Cardiac fibroblast (primary cell): Measurements from ENCODE around the gene LHPP.

Source experiments
- DNase-seq, 2 donors: peaks; one replicate each; pipeline versions ENCODE4 v3.0.0 to v3.0.0-alpha.2; 2010; ENCODE audit warnings: low read depth in 2 of 2
- H3K4me3 ChIP-seq, 2 donors: replicated peaks in 1 of 2; 1 replicate in 1 of 2; 2 replicates in 1 of 2; pipeline ENCODE4 v1.5.1; 2011; ENCODE audit warnings: low read depth in 2 of 2, low read length in 2 of 2, mild to moderate bottlenecking in 2 of 2, moderate library complexity in 1 of 2
- TF ChIP-seq, protein P1 (sequence below): IDR thresholded peaks from one replicate; pipeline ENCODE4 v1.5.1; 2011; ENCODE audit warnings: low read depth, mild to moderate bottlenecking, low read length, inconsistent platforms

The LHPP gene

DNA sequence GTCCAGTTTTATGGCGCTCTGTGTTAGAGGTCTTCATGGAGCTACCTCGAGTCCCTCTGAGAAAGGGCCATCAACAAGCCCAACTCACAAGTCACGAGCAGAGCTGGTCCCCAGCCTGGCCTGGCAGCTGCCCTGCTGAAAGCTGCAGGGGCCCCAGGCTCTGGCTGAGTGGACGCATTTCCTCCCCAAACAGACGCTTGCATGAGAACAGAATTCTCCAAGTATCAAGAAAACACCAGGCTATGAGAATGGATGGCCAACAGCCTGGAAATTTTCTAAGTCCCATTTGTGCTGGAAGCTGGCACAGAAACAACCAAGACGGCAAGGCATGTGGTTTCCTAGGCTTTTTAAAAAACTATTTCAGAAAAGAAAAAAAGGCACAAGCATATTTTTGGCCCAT is 167.8 kb downstream of the LHPP start:
- no peak for DNase-seq
- TF ChIP-seq, protein P1, sequence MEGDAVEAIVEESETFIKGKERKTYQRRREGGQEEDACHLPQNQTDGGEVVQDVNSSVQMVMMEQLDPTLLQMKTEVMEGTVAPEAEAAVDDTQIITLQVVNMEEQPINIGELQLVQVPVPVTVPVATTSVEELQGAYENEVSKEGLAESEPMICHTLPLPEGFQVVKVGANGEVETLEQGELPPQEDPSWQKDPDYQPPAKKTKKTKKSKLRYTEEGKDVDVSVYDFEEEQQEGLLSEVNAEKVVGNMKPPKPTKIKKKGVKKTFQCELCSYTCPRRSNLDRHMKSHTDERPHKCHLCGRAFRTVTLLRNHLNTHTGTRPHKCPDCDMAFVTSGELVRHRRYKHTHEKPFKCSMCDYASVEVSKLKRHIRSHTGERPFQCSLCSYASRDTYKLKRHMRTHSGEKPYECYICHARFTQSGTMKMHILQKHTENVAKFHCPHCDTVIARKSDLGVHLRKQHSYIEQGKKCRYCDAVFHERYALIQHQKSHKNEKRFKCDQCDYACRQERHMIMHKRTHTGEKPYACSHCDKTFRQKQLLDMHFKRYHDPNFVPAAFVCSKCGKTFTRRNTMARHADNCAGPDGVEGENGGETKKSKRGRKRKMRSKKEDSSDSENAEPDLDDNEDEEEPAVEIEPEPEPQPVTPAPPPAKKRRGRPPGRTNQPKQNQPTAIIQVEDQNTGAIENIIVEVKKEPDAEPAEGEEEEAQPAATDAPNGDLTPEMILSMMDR, result no peak
- H3K4me3 ChIP-seq, result no peak overlapping the region

DNA sequence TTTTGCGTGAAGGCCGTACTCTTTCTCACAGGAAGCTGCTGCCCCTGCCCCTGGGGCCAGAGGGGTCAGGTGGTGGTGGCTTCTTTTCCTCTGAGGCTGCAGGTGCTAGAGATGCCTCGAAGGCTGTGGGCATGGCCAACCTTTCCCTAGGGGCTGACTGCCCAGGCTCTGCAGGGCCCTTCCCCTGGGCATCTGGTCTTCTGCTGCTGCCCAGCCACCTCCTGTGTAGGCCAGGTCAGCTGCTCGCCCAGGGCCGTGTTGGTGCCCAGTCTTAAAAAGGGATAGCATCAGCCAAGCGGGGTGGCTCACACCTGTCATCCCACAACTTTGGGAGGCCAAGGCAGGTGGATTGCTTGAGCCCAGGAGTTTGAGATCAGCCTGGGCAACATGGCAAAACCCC is 168.2 kb downstream of the LHPP start:
- no peak for DNase-seq
- no peak overlapping the region for H3K4me3 ChIP-seq
- TF ChIP-seq, protein P1, result no peak

DNA sequence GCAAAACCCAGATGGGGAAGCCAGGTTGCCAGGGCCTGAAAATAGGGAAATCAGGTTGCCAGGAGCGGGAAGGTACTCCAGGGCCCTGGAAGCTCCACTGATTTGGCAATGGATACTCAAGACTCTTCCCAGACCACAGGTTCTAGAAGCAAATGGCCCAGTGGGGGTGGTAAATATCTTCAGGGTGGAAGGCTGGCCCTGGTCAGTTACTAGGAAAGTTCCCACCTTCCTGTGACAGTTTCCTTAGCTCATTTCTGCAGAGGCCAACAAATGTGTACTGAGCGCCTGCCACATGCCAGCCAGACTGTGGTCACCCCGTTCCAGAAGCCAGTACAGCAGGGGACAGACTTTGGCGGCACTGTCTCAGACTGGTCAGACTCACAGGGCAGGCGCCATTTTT is 168.9 kb downstream of the LHPP start:
- TF ChIP-seq, protein P1, result no peak
- H3K4me3 ChIP-seq, result no peak overlapping the region
- DNase-seq, result no peak

DNA sequence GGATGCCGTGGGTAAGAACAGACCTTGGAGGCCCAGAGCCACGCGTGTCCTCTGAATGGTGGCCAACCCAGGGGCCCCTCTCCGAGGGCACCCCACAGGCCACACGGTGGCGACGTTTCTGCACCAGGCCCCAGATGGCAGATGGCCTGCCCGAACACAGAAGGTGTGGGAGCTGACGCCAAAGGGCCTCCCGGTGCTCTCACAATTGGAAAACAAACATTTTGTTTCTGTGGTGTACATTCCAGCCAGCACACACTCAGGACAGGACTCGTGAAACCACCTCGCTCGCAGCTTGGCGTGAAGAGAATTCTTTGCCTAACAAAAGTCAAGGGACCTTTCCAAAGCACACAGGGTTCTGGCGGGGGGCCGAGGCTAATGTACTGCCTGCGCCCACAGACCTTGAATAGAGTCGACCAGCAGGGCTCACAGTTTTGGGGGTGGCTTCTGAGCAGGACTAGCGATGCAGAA is 170.5 kb downstream of the LHPP start:
- TF ChIP-seq, protein P1, result peak; percentile 37
- H3K4me3 ChIP-seq, result no peak overlapping the region
- peak in 1 of 2 donors; percentile 31 for DNase-seq

DNA sequence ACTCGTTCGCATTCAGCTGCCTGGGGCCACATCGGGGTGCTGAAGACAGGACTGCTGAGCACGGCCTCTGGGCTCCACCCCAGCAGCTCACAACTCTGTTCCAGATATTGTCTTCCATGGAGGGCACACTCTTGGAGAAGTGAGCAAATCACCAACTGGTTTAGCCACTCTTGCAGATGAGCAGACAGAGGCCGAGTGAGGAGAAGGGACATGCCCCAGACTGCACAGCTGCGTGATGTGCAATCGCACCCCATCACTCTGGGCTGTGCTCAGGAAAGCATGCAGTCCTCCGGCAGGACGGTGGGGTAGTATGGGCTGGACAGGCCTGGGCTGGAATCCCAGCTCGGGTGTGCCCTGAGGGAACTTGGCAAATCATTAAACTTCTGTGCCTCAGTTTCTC is 170.9 kb downstream of the LHPP start:
- TF ChIP-seq, protein P1, result no peak
- no peak overlapping the region for H3K4me3 ChIP-seq
- no peak for DNase-seq

DNA sequence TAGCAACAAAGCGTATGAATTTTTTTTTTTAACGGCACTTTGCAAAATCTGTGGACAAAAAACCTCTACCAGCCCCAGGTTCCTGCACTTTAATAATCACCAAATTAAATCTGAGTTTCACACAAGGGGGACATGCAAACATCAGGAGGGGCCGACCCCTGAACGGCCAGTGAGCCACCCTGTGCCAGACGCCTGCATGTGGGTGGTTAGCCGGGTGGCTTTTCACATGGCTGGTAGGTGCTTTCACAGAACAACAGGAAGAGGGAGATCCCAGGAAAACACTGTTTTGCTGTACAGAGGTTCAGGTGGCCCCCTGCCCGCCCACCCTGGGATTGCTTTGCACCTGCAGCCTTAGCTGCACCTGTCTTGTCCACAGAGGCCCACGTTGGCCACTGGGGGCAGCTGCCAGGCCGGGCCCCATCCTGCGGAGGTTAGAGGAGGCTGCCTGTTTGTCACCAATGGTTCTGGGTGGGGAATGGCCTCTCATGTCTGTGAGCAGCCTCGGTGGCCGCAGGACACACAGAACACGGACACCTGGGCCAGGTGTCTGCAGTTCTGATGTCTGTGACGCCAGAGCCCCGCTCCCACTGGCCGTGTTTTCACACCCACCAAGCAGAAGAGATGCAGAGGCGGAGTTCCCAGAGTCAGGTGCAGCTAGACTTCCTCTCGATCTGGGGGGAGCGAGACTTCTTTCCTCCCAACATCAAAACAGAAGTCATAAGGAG is 174.8 kb downstream of the LHPP start:
- H3K4me3 ChIP-seq, result no peak overlapping the region
- TF ChIP-seq, protein P1, result no peak
- DNase-seq, result no peak
